Loucy (cell line): ENCODE results near the gene CYP24A1.

Experiments
- H2AFZ ChIP-seq: fragments of 200-600 bp; sonication (generic); 2 replicates; pipeline ENCODE4 v1.6.0; 2016; ENCODE audit warnings: antibody characterized with exemption, mild to moderate bottlenecking, low read length, moderate library complexity
- H3F3A ChIP-seq: fragments of 200-600 bp; 2 replicates; pipeline ENCODE4 v1.6.0; 2016; ENCODE audit warnings: antibody characterized with exemption, low read depth, mild to moderate bottlenecking
- H3K27me3 ChIP-seq: fragments of 200-600 bp; sonication (generic); 2 replicates; pipeline ENCODE4 v1.6.1; 2014; ENCODE audit warnings: low read length, mild to moderate bottlenecking; ENCODE audit not compliant: insufficient read depth, poor library complexity, severe bottlenecking
- H3K36me3 ChIP-seq: fragments of 200-600 bp; sonication (generic); 2 replicates; pipeline ENCODE4 v1.6.1; 2016; ENCODE audit warnings: low read length; ENCODE audit not compliant: insufficient read depth
- H3K4me1 ChIP-seq: fragments of 200-600 bp; sonication (generic); 2 replicates; pipeline ENCODE4 v1.5.1; 2014; ENCODE audit warnings: low read length, mild to moderate bottlenecking; ENCODE audit not compliant: insufficient read depth, poor library complexity, severe bottlenecking
- H3K4me2 ChIP-seq: fragments of 200-600 bp; sonication (generic); 2 replicates; pipeline ENCODE4 v1.6.0; 2014; ENCODE audit warnings: antibody characterized with exemption, low read length, low read depth, mild to moderate bottlenecking; ENCODE audit not compliant: poor library complexity, severe bottlenecking
- H3K4me3 ChIP-seq: fragments of 200-600 bp; sonication (generic); 2 replicates; pipeline ENCODE4 v1.5.1; 2014; ENCODE audit warnings: low read length, mild to moderate bottlenecking, mixed read lengths; ENCODE audit not compliant: poor library complexity, severe bottlenecking
- H3K79me2 ChIP-seq: fragments of 200-600 bp; sonication (generic); 2 replicates; pipeline ENCODE4 v1.6.1; 2014; ENCODE audit warnings: low read length; ENCODE audit not compliant: insufficient read depth
- H3K9ac ChIP-seq: fragments of 200-600 bp; sonication (generic); 2 replicates; pipeline ENCODE4 v1.6.0; 2014; ENCODE audit warnings: mild to moderate bottlenecking, low read depth, low read length, moderate library complexity; ENCODE audit not compliant: poor library complexity, severe bottlenecking
- H3K9me2 ChIP-seq: fragments of 200-600 bp; sonication (generic); replicated peaks from 2 replicates; pipeline ENCODE4 v1.6.1; 2016; ENCODE audit warnings: low read depth, low read length, mixed read lengths
- H3K9me3 ChIP-seq: fragments of 200-600 bp; sonication (generic); 2 replicates; pipeline ENCODE4 v1.6.1; 2014; ENCODE audit warnings: mild to moderate bottlenecking, antibody characterized with exemption, low read length, low read depth; ENCODE audit not compliant: insufficient read depth
- H4K20me1 ChIP-seq: fragments of 200-600 bp; sonication (generic); 2 replicates; pipeline ENCODE4 v1.6.0; 2014; ENCODE audit warnings: antibody characterized with exemption, low read length, mild to moderate bottlenecking; ENCODE audit not compliant: insufficient read depth, poor library complexity, severe bottlenecking
- CTCF ChIP-seq: fragments of 200-600 bp; sonication (generic); conservative IDR thresholded peaks from 2 replicates; pipeline ENCODE4 v1.5.1; 2014; ENCODE audit warnings: mild to moderate bottlenecking, antibody characterized with exemption, low read length
- EZH2phosphoT487 ChIP-seq: fragments of 200-600 bp; IDR thresholded peaks from 2 replicates; pipeline ENCODE4 v1.6.1; 2018; ENCODE audit warnings: antibody characterized with exemption, mild to moderate bottlenecking, moderate library complexity, borderline replicate concordance

The CYP24A1 gene

GRCh38 chr20:54119744-54120143, 54.0 kb downstream of the CYP24A1 start:
- H3K9me2 ChIP-seq, result no peaks in the 10 kb centered on the region
- H3K4me1 ChIP-seq, result no peaks in the 10 kb centered on the region
- no peaks in the 10 kb centered on the region for H3F3A ChIP-seq
- no peaks in the 10 kb centered on the region for H3K79me2 ChIP-seq
- H4K20me1 ChIP-seq, result no peaks in the 10 kb centered on the region
- no peak overlapping the region for H3K4me3 ChIP-seq
- no peak overlapping the region for H2AFZ ChIP-seq
- no peak overlapping the region for H3K4me2 ChIP-seq
- no peaks in the 10 kb centered on the region for H3K9me3 ChIP-seq
- no peaks in the 10 kb centered on the region for H3K27me3 ChIP-seq
- no peak overlapping the region for H3K9ac ChIP-seq
- TF ChIP-seq EZH2phosphoT487 (no peak), CTCF (no peak)
- H3K36me3 ChIP-seq, result no peaks in the 10 kb centered on the region

DNA sequence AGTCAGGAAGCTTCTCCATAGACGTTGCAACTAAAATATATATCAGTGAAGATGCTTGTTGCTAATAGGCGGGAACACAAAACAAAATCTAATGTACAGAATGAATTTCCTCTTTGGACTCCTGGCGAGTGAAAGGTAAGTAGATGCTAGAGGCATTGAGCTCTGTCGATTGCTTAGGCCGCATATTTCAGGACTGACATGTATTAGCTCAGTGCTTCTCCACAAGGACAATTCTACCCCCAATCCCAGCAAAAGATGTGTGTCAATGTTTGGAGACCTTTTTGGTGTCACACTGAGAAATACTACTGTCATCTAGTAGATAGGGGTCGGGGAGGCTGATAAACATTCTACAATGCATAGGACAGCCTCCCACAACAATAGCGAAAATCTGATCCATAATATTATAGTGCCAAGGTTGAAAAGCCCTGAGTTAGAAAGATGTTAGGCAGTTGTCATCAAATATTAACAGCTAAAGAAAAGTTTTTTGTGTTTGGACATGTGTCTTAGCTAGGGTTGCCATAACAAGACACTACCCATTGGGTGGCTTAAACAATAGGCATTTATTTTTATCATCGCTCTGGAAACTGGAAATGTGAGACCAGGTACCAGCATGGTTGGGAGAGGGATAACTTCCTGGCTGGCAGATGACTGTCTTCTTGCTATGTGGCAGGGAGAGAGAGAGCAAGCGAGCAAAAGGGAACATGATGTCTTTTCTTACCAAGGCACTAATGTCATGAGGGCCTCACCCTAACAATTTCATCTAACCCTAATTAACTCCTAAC, 55.4 kb downstream of the CYP24A1 start:
- Histone ChIP-seq H2AFZ (no peak overlapping the region), H4K20me1 (no peaks in the 10 kb centered on the region), H3K4me1 (no peaks in the 10 kb centered on the region), H3K79me2 (no peaks in the 10 kb centered on the region), H3K27me3 (no peaks in the 10 kb centered on the region), H3K9me3 (no peaks in the 10 kb centered on the region), H3K36me3 (no peaks in the 10 kb centered on the region), H3K4me2 (no peak overlapping the region), H3K4me3 (no peak overlapping the region), H3K9me2 (no peaks in the 10 kb centered on the region), H3K9ac (no peak overlapping the region), H3F3A (no peaks in the 10 kb centered on the region)
- TF ChIP-seq EZH2phosphoT487 (no peak), CTCF (no peak)

DNA sequence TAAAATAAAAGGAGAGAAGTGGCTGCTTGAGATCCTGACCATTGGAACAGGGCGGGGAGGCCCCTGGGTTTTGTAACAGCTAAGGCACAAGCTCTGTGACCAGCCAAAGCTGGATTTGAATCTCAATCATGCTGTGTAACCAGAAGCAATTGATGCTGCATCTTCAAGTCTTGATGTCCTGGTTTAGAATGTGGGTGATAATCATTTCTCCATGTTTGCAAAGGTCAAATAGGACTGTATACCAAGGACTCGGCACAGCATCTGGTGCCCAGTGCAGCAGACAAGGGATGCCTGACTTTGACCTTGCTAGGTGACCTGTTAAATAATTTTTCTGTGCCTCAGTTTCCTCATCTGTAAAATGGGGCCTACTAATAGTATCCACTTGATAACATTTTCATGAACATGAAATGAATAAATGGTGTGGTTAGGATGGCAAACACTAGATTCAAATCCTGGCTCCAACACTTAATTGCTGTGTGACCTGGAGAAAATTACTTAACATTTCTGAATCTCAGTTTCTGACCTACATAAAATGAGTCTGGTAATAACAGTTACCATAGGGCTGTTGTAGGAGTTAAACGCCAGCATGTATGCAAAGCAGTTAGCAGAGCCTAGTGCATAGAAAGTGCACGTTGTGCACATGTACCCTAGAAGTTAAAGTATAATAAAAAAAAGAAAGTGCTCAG, 57.1 kb downstream of the CYP24A1 start:
- Histone ChIP-seq H3K36me3 (no peaks in the 10 kb centered on the region), H3K4me2 (no peak overlapping the region), H3K9me2 (no peaks in the 10 kb centered on the region), H3K9ac (no peak overlapping the region), H3K27me3 (no peaks in the 10 kb centered on the region), H3F3A (no peaks in the 10 kb centered on the region), H3K79me2 (no peaks in the 10 kb centered on the region), H2AFZ (no peak overlapping the region), H3K9me3 (no peaks in the 10 kb centered on the region), H4K20me1 (no peaks in the 10 kb centered on the region), H3K4me3 (no peak overlapping the region), H3K4me1 (no peaks in the 10 kb centered on the region)
- TF ChIP-seq CTCF (no peak), EZH2phosphoT487 (no peak)
